H1 (cell line): ENCODE results near the gene OTOGL. TPM values are rescaled to one million over a fixed set of nuclear protein-coding genes. Genes with fewer than 3 reads are reported as not detected.

ENCODE experiments used
- EP300 ChIP-seq, 2 experiments: IDR thresholded peaks; 1 replicate in 1 of 2; 2 replicates in 1 of 2; pipeline ENCODE4 v1.6.1; 2011 to 2012; ENCODE audit warnings: low read depth in 2 of 2, low read length in 2 of 2, mild to moderate bottlenecking in 2 of 2, borderline replicate concordance in 1 of 2, inconsistent platforms in 1 of 2, moderate library complexity in 1 of 2
- GTF2F1 ChIP-seq: IDR thresholded peaks from 2 replicates; pipeline ENCODE4 v1.6.1; 2012; ENCODE audit warnings: low read depth, low read length, improper control_type of control experiment, borderline replicate concordance
- POLR2AphosphoS5 ChIP-seq: IDR thresholded peaks from 2 replicates; pipeline ENCODE4 v1.6.1; 2011; ENCODE audit warnings: low read depth, low read length
- SIN3A ChIP-seq, 2 experiments: IDR thresholded peaks in 1 of 2; conservative IDR thresholded peaks in 1 of 2; 2 replicates each; pipeline ENCODE4 v1.6.1; 2011 to 2012; ENCODE audit warnings: low read length in 2 of 2, improper control_type of control experiment in 1 of 2, low read depth in 1 of 2, mild to moderate bottlenecking in 1 of 2
- polyA plus RNA-seq, 7 experiments: library from polyadenylated mRNA; depleted of rRNA in 3 of 7; stranded (reverse) in 5 of 7; unstranded in 2 of 7; fragments of >200 nt in 5 of 7; fragments of 200-250 nt in 2 of 7; gene quantifications; 1 replicate in 5 of 7; 2 replicates in 1 of 7; 4 replicates in 1 of 7; pipeline versions ENCODE4 v1.2.1 to v1.2.3, GENCODE V29; 2011 to 2013; ENCODE audit warnings: missing spikeins in 2 of 7, mixed read lengths in 2 of 7
- total RNA-seq: library from RNA; stranded (reverse); fragmentation: NEBNext Ultra II Directional; extraction: Animal tissue kit (Norgen Biotek cat#: 25700); gene quantifications from 2 replicates; pipeline ENCODE4 v1.2.1, GENCODE V29; 2021

Gene OTOGL
- total and polyA plus RNA-seq, 2 of the 8 experiments (the other 6 are each of a cell fraction or from before 2014, with no cell fraction given), result 0.12 to 0.17 TPM

DNA sequence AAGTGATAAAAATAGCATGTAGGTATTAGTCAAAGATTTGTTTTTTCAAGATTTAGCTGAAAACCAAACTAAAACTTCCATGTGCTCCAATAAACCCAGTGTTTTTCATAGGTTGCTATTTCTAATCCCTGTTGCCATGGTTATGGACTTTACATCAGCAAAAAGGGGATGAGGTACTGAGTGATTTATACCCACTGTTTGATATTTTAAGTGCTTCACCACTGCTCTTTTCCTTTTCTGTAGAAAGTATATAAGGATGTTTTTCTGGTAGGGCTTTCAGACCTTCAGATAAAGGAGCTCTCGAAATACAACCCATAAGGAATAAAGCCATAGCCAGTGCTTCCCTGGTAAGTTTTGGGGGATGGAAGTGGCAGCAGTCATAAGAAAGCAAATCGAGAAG lies at the start of gene OTOGL (continued):
- TF ChIP-seq SIN3A (conservative IDR thresholded peaks at IDR 0.05 in 1 of 2, IDR thresholded peaks at IDR 0.05 in 1 of 2; ENCODE audit: low read depth in 1 of 2, low read length in 2 of 2), result no peak
- TF ChIP-seq GTF2F1, result no peak
- TF ChIP-seq POLR2AphosphoS5, result no peak
- TF ChIP-seq EP300 (IDR thresholded peaks at IDR 0.05; ENCODE audit: borderline replicate concordance in 1 of 2, low read depth in 2 of 2, low read length in 2 of 2), result no peak
